DMS79 treated with DMSO at 0.1 percent for 48 hours (cell line): Measurements from ENCODE around the gene TWSG1.
"Not testable (repeated sequence)": the region's sequence is repeated elsewhere in the genome, so short reads cannot be mapped to it uniquely, and the experiment has no call there.

ENCODE experiments used
- DNase-seq: peaks from one replicate; lab custom pipeline; 2025; lab: John Stamatoyannopoulos, UW

The TWSG1 gene

DNA sequence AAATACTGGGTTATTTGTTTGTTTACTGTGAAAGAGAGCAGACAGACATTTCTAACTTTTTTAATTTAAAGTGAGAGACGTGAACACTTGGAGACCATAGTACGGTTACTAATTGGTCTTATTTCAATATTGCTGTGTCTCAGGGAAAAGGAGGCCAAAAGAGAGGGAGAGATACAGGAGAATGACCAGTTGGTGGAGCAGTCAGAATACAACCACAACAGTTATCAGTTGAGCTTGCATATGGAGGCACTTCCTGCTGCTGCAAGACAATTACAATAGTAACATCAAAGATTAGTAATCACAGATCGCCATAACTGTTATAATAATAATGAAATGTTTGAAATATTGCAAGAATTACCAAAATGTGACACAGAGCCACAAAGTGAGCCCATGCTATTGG, 58.2 kb downstream of the TWSG1 start:
- DNase-seq, result no peak

DNA sequence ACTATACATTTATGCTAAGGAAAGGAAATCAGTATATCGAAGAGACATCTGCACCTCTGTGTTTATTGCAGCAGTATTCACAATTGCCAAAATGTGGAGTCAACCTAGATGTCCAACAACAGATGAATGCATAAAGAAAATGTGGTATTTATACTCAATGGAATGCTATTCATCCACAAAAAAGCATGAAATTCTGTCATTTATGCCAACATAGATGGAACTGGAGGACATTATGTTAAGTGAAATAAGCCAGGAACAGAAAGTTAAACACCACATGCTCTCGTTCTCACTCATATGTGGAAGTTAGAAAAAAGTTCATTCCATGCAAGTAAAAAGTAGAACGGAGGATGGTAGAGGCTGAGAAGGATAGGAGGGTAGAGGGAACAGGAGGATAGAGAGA, 59.5 kb downstream of the TWSG1 start:
- no peak for DNase-seq

DNA sequence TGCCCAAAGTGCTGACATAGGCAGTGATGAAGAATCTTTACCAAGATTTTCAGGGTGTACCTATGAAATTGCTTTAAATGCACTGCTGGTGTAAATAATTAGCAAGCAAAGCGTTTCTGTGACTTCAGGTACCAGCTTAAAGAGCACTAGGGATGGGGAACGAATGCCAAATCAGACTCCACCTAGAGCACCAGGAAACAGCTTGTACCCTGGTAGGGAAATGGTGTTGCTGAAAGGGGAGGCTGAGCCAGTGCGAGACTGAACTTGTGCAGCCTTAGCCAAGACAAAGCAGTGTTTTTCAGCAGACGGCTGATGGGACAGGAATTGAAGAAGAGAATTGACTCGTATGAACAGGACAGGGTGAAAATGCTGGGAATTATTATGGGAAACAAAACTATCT, 65.6 kb downstream of the TWSG1 start:
- no peak for DNase-seq

DNA sequence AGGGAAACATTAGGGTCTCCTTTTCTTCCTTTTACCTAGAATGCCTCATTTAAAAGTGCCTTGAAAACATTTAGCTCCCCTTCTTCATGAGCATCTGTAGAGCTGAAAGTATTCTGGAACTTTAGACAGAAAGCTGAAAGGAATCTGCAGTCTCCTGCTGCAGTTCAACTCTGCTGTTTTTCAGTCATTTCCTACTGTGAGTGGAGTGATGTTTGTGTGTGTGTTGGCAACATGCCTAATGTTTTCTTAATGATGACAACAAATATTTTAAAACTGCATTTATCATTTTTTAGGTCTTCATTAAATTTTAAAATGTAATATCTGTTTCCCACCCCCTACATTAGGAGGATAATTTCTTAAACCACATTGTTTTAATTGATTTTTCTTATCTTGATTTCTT, 66.6 kb downstream of the TWSG1 start:
- DNase-seq, result no peak

DNA sequence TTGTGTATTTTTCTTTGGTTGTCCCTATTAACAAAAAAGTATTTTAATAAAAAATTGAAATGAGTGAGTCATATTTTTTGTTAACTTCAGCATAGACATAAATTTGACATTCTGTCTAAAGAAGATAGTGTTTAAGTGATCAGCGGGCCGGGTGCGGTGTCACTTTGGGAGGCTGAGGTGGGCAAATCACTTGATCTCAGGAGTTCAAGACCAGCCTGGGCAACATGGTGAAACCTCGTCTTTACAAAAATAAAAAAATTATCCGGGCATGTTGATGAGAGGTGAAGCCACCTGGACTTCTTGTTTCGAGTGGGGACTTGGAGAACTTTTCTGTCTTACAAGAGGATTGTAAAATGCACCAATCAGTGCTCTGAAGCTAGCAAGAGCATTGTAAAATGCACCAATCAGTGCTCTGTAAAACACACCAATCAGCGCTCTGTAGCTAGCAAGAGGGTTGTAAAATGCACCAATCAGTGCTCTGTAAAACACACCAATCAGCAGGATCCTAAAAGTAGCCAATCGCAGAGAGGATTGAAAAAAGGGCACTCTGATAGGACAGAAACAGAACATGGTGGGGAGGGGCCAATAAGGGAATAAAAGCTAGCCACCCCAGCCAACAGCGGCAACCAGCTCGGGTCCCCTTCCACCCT, 67.9 kb downstream of the TWSG1 start:
- DNase-seq, result not testable (repeated sequence)

DNA sequence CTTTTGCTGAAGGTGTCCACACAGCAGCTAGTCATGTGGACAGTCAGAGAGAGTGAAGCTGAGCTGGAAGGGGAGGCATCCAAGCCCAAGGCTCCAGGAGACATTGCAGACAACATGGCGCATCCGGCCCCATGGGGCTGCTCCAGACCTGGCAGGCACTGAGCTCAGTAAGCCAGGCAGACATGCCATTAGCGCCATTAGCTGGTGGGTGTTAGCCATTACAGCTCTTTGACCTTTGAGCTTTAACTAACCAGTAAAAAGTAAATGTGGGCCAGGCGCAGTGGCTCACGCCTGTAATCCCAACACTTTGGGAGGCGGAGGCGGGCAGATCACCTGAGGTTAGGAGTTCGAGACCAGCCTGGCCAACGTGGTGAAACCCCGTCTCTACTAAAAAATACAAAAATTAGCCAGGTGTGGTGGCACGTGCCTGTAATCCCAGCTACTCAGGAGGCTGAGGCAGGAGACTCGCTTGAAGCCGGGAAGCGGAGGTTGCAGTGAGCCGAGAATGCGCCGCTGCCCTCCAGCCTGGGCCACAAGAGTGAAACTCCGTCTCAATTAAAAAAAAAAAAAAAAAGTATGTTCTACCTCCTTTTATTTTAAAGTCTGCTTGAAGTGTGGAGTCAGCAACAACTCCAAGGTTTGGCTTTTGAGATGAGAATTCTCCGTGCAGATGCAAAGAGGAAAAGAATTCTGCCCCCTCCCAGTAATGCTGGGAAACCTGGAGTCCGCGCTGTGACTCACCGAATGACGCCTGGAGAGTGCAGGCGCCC, 69.4 kb downstream of the TWSG1 start:
- DNase-seq, result no peak

DNA sequence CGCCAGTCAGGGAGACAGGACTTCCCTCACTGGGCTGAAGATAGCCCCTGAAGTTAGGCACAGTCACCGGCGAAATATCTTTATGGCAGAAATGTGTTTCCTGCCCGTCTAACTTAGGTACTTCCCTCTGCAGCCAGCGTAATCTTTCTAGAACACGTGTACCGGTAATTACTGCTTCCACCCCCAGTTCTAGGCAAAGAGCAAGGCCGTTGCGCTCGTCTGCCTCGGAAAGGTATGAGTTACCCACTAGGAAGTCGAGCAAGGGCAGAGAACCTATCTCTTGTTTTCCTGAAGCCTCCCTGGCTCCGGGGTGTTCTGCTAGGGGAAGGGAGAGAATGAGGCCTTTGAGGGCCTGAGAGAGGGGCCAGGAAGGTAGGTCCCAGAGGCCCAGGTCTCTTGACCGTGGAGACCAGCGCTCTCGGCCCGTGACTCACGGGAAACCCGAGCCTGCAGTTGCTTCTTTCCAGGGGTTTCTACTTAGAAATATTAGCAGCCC, 70.0 kb downstream of the TWSG1 start:
- no peak for DNase-seq

DNA sequence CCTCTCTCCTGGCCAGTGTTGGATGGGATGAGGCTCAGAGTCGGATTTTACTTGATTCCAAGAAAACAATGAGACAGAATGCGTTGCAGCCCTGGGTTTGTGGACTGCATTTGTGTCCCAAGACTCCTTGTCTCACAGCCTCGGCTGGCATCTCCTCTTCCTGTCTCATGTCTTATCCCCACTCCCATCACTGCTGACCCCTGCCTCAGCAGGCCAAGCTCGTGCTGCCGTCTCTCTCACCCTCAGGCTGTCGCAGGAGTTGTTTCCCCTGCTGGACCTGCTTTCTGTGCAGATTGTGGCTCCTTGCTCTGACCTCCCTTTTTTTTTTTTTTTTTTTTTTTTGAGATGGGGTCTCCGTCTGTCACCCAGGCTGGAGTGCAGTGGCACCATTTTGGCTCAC, 70.6 kb downstream of the TWSG1 start:
- DNase-seq, result no peak

DNA sequence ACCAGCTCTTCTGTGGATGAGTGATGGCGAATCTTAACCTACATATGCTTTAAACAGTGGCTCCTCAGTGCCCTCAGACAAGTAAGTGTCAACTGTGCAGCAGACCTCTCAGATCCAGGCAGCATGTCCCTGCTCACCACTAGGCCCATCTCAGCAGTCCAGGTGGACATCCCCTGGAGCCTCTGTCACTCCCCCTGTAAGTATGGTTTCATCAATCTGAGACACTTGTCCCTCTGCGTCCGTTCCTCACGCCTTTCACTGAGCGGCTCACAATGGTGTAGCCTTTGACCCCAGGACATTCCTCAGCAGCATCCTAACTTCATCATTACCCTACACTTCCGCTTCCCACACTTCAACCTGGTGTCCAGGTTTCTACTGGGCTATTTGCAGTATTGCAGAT, 71.4 kb downstream of the TWSG1 start:
- no peak for DNase-seq

DNA sequence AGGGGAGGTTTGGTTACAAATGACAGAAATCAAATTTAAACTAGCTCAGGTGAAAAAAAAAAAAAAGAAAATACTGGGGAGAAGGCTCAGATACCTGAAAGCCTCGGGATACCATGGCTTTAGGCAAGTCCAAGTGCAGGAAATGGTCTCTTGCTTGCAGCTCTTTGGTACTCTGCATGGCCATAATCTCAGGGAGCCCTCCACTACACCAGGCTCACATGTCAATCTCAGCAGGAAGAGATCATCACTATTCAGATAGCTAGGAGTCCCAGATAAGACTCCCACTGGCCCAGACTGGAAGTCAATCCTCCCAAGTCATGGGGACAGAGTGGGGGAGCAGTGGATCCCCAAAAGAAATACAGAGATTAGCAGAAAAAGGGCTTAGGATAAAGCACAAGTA, 75.9 kb downstream of the TWSG1 start:
- no peak for DNase-seq

DNA sequence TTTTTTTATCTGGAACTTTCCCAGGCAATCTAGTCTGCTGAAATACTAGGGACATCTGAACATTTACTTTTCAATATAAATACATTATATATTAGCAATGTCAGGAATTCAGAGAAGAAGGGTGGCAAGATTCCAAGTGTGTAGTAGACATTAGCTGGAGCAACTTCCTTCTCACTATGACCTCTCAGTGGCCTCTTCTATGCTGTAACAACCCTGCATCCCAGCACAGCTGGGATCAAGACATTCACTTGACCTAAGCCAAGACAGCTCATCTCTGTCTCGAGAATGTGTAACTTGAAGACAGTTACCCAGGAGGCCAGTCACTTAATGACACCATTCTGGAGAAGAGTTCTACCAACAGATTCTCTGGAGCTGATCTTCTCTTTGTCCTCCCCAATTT, 79.0 kb downstream of the TWSG1 start:
- DNase-seq, result no peak

DNA sequence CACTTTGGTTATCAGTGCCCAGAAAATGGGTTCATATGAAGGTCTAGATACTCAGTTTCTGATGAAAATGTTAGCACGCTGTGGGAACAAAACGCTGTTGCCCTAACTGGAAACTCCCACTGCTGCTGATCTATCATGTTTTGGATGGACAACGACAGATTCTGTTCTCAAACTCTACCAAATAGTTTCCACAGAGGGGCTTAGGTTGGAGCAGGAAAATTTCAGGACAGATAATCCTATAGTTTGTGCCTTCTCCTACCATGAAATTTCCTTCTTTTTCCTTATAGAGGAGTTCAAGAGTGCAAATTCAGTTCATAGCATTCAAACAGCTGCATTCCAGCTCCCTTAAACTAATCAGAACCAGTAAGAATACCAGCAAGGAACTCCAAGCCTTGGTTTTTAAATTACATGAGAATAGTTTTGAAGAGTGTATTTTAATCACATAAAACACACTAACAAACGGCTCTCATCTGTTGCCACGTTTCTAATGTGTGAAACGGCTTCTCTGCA, 82.0 kb downstream of the TWSG1 start:
- no peak for DNase-seq

DNA sequence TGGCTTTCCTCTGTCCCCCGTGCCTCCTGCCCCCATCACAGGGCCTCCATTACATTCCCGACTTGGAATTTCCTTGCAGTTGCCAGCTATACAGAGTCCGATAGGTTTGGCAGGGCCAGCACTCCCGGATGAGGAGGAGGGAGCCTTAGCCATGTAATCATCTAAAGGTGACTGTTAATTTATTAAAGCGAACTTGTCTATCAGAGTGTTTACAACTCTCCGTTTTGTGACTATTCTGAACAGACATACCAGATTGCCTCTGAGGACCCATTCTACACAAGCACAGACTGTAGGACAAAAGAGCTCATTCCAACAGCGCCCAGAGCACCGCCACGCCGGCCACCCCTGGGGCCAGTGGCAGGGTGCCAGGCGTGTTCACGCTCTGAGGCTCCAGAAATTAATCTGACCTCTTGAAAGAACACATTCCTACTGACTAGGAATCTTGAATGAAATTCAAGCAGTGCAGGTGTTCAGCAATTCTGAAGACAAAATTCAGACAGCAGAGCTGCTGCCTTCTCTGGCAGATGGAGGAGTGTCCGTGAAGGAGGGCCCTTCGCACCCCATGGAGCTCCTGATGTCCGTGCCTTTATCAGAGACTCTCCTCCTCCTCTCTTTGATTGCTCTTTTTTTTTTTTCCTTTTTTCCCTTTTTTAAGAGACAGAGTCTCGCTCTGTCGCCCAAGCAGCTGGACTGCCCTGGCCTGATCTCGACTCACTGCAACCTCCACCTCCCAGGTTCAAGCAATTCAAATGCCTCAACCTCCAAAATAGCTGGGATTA, 82.7 kb downstream of the TWSG1 start:
- DNase-seq, result peak; percentile 60

DNA sequence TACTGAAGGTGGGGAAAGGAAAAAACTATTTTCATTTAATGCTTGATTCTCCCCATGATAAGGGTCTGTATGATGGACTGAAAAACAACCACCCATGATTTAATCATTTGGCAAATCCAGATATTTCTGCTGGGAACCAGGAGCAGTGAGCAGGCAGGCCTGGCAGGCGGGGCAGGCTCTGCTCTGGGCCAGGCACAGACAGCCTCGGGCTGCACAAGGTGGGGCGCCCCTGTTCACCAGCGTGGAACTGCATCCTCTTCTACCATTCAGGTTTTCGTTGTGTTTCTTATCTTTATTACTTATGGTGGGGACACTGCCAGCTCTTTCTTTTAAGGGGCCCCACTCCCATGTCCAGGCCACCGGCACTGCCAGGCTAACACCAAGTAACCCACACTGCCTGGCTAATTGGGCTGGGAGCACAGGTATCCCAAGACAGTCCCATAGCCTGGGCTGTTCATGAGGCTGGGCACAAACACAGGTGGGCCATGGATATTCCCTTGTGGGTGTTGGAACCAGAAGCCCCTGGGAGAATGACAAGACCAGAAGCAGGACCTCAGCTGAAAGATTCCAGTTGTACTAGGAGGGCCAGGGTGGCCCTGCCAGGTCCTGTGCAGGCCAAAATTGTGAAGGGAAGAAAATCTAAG, 83.6 kb downstream of the TWSG1 start:
- no peak for DNase-seq

DNA sequence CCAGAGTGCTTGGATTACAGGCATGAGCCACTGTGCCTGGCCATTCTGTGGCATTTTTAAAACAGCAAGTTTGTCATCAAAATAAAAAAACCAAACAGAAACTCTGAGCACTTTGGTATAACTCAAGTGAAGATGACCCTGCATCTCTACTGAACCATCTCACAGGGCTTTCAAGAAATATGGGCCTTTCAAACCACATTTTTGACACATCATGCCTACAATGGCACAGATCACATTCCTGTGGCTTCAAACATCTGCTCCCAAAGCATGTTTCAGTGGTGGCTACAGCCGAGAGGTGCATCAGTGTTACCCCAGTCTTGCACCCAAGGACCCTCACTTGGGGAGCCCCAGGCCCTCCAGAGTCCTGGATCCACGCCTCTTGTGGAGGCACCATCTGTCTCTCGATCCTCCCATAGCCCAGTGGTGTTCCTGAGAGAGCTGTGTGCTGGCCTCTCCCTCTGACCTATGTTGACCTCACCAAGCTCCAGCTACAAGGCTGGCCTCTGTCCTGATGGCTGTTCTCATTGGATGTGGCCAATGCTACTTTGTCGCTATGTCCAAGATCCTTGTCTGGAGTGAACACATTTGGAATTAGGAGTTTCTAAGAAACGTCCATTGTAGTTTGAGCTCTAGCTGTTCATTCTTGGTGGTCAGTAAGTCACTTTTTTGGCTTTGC, 85.5 kb downstream of the TWSG1 start:
- DNase-seq, result no peak

DNA sequence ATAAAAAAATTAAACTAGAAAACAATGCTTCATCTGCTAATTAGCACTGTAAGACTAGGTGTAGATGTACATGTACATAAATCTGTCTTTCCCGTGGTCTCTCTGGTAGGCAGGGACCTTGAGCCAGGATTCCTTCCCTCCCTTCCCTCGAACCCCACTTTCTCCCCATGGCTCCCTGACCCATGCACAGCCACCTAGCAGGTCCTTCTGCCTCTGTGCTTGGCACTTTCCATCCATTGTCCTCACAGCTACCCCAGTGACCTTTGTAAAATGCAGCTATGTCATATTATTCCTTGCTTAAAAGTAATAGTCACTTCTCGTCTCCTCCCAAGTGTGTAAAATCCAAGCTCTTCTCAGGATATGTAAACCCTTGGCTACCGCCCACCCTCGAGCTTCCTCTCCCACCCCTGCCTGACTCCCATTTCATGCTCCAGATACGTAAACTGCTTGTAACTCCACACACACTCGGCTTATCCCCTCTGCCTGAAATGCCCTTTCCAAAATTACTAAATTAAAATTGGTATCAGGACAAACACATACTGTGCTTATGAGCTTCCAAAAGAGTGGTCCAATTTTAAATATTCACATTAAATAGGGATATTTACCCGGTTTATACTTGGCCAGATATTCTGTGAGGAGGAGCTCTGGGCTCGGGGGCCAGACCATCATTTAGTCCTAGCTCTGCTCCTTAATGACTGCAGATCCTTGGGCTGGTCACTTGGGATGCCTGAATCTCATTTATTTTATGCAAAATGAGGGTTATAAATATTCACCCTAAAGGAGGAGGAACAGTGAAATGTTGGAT, 86.7 kb downstream of the TWSG1 start:
- no peak for DNase-seq

DNA sequence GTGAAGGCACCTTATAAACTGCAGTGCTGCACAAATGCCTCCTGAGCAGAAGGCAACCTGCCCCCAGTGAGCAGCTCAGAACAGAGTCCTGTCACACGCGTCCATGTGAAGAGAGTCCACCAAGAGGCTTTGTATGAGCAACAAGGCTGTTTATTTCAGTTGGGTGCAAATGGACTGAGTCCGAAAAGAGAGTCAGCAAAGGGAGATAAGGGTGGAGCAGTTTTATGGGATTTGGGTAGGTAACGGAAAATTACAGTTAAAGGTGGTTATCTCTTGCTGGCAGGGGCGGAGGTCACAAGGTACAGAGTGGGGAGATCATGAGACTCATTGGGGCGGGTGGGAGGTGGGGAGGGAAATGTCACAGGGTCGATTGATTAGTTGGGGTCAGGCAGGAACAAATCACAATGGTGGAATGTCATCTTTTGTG, 87.3 kb downstream of the TWSG1 start:
- no peak for DNase-seq

DNA sequence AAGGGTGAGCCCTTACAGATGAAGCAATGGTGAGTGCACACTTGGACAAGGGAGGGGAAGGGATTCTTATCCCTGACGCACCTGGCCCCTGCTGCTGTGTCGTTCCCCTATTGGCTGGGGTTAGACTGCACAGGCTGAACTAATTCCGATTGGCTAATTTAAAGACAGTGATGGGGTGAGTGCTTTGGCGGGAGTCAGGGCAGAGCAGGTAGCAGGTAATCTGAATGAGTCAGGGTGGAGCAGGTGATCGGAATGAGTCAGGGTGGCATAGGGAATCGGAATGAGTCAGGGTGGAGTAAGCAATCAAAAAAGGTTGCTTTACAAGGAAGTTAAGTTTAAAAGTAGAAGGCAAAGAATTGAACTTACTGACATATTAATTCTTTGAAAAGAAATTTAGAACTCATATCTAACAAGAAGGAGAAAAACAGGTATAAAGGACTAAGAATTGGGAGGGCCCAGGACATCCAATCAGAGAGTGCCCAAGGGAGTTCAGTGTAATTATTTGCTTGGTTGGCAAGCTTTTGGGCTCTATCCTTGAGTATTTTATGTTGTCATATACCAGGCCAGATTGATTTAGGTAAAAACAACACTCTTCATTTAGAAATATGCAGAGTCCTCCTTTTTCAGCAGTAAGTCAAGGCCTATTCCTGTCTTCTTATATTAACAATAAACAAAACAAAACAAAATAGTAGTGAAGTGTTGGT, 88.4 kb downstream of the TWSG1 start:
- no peak for DNase-seq

DNA sequence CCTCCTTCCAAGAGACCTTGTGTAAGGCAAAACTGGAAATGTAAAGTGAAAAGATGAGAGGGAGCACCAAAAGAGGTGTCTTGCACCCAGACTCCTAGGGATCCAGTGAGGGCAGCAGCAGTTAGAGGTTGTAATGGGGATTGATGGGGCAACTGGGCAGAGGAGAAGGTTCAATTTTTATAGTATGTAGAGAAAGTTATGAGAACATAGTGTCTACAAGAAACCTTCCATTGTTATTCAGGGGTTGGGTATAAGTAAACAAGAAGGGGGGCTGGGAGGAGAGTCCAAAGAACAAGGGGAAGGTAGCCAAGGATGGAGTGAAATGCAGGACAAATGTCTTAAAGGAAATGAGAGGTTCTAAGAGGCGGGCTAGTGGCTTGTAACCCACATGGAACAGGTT, 89.1 kb downstream of the TWSG1 start:
- not testable (repeated sequence) for DNase-seq

DNA sequence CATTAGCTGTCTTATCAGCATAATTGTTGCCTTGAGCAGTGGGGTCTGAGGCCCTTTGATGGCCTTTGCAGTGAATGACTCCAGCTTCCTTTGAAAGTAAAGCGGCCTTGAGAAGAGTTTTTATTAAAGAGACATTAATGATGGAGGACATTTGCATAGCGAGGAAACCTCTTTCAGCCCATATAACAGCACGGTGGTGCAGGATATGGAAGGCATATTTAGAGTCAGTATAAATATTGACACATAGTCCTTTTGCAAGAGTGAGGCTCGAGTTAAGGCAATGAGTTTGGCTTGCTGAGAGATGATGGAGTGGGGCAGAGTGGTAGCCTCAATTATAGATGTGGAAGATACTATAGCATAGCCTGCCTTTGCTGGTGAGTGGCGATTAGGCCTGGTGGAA, 89.7 kb downstream of the TWSG1 start:
- DNase-seq, result not testable (repeated sequence)
